ENCODE data around the gene ZNF512.
A peak's percentile ranks its signal among the peaks of the same experiment; 100 is the strongest.

The ZNF512 gene

DNA sequence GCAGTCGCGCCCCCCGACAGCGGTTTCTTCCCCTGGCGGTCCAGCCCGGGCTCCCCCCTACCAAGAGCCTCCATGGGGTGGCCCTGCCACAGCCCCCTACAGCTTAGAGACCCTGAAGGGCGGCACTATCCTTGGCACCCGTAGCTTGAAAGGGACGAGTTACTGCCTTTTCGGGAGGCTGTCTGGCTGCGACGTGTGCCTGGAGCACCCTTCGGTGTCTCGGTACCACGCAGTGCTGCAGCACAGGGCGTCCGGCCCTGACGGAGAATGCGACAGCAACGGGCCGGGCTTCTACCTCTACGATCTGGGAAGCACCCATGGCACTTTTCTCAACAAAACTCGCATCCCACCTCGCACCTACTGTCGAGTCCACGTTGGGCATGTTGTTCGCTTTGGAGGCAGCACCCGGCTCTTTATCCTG is 81.3 kb downstream of the ZNF512 start:
- peak overlapping the region; percentile 99 for H3K27ac Mint-ChIP-seq
- DNase-seq = no peak
- H3K9me3 Mint-ChIP-seq = no peaks in the 10 kb centered on the region
- peaks cover 41% of the 10 kb centered on the region for H3K4me1 Mint-ChIP-seq
- H3K36me3 Mint-ChIP-seq = peaks cover 38% of the 10 kb centered on the region
- no peaks in the 10 kb centered on the region for H3K27me3 Mint-ChIP-seq
- H3K4me3 Mint-ChIP-seq = peak overlapping the region; percentile 99
- CTCF ChIA-PET = interaction anchor here (2.0 kb wide), 1 partner anchor 20 kb away, joined by 16 read pairs; no protein-coding TSS in a partner anchor

DNA sequence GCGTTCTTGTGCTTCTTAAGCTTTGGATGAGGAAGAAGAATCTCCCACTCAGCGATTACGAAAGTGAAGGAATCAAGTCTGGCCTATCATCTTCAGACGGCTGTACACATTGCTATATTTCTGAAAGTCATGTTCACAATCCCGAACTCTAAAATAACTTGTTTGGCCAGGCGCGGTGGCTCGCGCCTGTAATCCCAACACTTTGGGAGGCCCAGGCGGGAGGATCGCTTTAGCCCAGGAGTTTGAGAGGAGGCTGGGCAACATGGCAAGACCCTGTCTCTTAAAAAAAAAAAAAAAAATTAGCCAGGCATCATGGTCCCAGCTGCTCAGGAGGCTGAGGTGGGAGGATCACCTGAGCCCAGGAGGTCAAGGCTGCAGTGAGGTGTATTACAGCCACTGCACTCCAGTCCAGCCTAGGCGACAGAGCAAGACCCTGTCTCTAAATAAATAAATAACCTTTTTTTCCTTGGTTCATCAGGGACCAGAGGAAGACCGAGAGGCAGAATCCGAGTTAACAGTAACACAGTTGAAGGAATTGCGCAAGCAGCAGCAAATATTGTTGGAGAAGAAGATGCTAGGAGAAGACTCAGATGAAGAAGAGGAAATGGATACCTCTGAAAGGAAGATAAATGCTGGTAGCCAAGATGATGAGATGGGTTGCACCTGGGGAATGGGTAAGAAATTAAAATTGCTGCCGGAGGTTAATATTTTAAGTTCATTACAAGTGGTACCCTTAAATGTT is 82.0 kb downstream of the ZNF512 start:
- peak overlapping the region; percentile 99 for H3K27ac Mint-ChIP-seq
- no peaks in the 10 kb centered on the region for H3K27me3 Mint-ChIP-seq
- H3K9me3 Mint-ChIP-seq = no peaks in the 10 kb centered on the region
- H3K4me1 Mint-ChIP-seq = peaks cover 37% of the 10 kb centered on the region
- H3K36me3 Mint-ChIP-seq = peaks cover 35% of the 10 kb centered on the region
- CTCF ChIA-PET = interaction anchor here (1.7 to 2.0 kb wide), 2 partner anchors 18 to 19 kb away, joined by 4 to 16 read pairs; no protein-coding TSS in a partner anchor
- peak overlapping the region; percentile 99 for H3K4me3 Mint-ChIP-seq
- no peak for DNase-seq

GRCh38 chr2:27667446-27667845 is 84.6 kb downstream of the ZNF512 start:
- DNase-seq = no peak
- Mint-ChIP-seq H3K36me3 (peaks cover 34% of the 10 kb centered on the region), H3K27ac (no peak overlapping the region), H3K4me1 (peaks cover 32% of the 10 kb centered on the region), H3K27me3 (no peaks in the 10 kb centered on the region), H3K4me3 (no peak overlapping the region), H3K9me3 (no peaks in the 10 kb centered on the region)
- CTCF ChIA-PET = no interaction called here

GRCh38 chr2:27671235-27671634 is 88.4 kb downstream of the ZNF512 start:
- Mint-ChIP-seq H3K27ac (no peak overlapping the region), H3K36me3 (peaks cover 45% of the 10 kb centered on the region), H3K27me3 (no peaks in the 10 kb centered on the region), H3K4me1 (peaks cover 6% of the 10 kb centered on the region), H3K9me3 (no peaks in the 10 kb centered on the region), H3K4me3 (no peak overlapping the region)
- CTCF ChIA-PET = no interaction called here
- no peak for DNase-seq
